GM18499 (cell line): ENCODE data around the gene CTNNA3.

Source experiments
- ATAC-seq: cut with Tn5 transposase; IDR thresholded peaks from one replicate; pipeline ENCODE4 v1.9.1; 2021; ENCODE audit warnings: moderate number of reproducible peaks; ENCODE audit not compliant: insufficient read depth, unreplicated experiment

CTNNA3 gene

DNA sequence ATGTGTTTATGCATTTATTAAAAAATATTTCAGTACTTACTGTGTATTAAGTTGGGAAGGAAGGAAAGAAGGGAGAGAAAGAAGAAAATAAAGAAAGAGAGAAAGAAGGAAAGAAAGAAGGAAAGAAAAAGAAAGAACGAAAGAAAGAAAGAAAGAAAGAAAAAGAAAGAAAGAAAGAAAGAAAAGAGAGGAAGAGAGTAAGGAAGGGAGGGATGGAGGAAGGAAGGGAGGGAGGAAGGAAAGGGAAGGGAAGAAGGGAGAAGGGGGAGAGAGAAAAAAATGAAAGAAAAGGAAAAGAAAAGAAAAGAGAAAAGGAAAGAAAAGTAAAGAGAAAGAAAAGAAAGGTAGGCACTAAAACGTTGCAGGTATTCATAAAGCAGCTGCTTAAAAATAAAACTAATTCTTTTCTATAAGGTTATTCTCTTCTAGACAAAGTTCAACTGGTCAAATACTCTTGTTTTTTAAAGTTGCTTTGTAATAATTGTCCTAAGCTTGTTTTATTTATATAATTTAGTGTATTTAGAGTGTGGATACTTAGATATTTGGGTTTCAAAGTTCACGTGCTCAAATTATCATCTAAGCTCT lies 1473.4 kb downstream of the CTNNA3 start:
- ATAC-seq, result no peak

DNA sequence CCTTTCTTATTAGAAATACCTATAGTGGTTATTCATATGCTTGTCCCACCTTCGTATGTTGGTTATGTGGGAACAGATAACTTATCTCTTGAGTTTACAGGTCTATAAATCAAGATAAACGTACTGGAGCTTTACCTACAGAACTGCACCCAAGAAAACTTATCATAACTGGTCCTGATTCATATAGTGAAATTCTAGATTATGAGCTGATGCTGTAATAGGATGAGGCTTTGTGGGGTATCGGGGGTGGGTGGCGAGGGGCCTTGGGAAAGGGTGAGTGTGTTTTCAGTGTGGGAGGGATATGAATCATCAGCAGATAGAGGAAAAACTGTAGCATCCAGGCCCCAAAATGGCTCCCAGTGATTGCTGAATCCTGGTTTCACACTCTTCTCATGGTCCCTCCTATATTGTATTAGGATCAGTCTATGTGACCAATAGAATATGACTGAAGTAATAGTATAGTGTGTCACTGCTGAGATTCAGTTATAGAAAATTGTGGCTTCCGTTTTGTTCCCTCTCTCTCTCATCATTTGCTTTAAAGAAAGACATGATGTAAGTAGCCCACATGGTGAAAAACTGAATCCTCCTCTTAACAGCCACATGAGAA lies 1476.9 kb downstream of the CTNNA3 start:
- ATAC-seq, result no peak

DNA sequence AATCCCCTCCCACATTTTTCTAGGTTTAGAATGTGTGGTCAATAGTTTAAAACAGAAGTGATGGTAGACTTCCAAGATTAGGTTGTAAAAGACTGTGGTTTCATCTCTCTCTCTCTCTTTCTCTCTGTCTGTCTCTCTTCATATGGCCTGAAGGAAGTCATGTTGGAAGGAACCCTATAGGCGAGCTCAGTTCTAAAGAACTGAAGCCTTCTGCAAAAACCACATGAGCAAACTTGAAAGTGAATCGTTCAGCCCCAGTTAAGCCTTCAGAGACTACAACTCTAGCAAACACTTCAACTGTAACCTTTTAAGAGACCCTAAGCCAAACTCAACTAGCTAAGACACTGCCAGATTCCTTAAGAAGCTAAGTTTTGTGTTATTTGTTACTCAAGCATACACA lies 1477.7 kb downstream of the CTNNA3 start:
- ATAC-seq, result no peak

DNA sequence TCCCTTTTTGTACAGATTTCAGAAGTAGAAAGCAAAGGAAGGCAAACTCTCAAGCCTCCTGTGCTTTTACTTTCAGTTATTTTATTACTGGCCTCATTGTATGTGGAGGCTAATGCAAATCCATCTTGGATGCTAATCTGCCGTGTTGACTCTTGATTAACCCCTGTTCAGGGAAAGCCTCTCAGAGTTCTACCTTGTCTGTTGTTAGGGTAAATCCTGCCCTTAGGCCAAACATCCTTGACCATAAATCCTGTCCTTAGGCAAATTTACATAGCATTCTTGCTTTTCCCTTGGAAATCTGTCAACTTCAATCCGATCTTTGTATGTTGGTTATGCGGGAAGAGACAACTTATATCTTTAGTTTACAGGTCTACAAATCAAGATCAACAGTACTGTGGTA lies 1480.1 kb downstream of the CTNNA3 start:
- ATAC-seq, result no peak

DNA sequence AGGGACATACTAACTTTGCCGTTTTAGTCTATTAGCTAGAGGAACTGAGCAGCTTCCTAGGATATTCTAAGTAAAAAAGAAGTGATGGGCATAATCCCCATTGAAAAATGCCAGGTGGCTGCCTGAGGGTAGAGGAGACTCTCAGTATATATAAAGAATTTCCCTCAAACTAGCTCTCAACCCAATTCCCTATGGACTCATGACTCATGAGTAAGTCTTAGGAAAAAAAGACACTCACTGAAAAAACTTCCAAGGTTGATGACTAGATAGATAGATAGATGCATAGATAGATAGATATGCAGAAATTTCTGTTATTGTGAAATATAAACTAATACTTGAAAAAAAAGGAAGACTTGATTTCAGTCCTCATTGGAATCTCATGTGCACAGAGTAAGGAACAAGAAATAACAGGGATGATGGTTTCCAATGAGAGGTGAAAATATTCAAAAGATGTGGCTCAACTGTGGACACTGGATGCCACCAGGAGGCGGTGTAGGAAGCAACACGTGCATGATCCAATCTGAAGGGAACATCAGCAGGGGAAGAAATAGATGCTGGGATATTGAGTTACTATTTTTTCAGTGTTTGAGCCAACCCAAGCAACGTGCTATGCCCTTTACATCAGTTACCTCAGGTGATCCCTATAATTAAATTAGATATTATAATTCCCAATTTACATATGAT lies 1481.1 kb downstream of the CTNNA3 start:
- no peak for ATAC-seq

DNA sequence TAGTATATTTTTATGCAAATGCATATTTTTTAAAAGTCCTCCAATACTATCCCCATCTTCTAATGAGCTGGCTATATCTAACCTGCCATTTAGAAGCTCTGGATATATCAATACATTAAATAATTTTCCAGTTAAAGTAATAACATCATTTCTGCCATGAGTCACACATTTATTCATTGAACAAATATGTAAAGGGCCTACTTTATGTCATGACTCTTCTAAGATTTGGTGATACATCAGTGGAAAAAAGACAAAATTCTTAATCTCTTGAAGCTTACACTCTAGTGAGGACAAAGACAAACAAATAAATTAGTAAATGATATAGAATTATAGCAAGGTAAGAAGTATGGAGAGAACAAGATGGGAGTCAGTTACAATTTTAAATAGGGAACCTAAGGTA lies 1487.0 kb downstream of the CTNNA3 start:
- ATAC-seq, result no peak

DNA sequence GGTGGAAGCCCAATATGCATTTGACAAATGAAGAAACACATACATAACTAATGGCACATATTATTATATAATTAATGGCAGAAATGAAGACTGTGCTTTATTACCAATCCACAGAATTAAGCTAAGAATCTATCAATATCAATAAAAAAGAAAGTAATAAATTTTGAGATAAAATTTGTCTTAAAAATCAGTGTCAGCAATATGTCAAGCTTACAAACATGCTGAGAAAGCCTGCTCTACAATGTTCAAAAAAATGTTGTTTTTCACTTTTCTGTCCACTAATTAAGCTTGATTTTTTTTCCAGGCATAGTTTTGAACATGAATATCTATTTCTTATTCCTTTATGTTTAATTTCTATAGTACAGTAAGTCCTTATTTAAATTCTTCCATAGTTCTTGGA lies 1491.2 kb downstream of the CTNNA3 start:
- ATAC-seq, result no peak

DNA sequence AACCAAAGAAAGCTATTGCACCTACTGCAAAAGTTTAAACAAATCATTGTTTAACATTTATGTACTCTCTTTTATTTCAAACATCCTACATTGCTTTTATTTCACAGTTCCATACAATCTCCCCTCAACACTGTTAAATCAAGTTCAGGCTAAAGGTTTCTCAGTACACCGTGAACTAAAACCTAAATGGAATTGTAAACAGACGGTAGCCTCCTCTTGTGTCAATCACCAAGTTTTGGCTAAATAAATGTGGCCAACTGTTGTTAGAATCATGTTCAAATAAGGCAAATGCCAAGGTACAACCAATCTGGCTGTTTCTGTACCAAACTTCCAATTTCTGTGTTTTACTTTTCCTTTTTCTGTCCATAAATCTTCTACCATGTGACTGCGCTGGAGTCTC lies 1493.9 kb downstream of the CTNNA3 start:
- no peak for ATAC-seq

DNA sequence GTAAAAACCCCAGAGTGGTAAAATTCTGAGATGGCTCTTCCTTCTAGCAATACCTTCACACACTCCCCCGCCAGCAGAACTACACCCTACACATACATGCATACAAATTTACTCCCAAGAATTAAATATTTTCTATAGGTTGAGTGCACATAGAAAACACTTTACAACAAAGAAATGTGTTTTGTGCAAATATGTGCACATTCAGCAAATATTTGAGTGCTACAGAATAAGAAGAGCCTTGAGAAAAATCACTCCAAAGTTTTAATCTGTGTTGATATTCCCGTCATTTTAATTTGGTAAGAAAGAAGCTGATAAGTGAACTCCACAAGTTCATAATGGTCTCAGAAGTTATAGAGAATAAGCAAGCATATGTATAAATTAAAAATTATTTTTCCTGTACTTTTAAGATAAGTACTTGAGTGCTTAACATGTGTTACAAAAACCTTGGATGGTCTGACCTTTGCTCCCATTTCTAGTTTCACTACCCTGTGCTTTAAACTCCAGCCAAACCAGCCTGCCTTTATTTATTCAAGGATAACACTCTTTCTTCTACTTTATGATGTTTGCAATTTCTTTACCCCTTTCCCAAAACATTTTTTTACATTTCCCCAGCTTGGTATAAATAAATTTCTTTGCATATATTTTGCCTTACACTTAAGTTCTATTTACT lies 1503.7 kb downstream of the CTNNA3 start:
- ATAC-seq, result no peak

DNA sequence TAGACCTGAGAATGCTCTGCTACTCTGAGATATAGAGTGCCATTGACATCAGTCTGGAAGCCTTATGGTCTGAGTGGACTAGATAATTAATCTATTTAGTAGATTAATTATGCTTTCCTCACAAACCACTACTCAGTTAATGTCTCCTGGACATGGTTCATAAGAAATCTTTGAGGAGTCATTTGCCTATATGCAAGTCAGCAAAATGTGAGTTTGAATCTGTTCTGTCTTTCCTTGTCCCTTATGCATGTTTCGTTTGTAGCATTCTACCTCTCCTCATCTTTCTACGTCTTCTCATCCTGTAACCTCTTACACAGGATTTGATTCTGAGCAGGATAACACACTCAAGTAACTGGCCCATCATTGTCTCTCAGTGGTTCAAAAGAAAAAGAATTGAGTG lies 1505.6 kb downstream of the CTNNA3 start:
- ATAC-seq, result no peak

DNA sequence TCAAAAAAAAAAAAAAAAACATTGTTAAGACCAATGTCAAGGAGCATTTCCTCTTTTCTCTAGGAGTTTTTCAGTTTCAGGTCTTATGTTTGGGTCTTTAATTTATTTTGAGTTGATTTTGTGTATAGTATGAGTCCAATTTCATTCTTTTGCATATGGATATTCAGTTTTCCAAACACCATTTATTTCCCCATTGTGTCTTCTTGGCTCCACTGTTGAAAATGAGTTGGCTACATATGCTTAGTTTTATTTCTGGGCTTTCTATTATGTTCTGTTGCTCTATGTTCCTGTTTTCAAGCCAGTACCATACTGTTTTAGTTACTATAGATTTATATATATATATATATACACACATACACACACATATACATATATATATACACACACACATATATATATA lies 1506.7 kb downstream of the CTNNA3 start:
- ATAC-seq, result no peak

DNA sequence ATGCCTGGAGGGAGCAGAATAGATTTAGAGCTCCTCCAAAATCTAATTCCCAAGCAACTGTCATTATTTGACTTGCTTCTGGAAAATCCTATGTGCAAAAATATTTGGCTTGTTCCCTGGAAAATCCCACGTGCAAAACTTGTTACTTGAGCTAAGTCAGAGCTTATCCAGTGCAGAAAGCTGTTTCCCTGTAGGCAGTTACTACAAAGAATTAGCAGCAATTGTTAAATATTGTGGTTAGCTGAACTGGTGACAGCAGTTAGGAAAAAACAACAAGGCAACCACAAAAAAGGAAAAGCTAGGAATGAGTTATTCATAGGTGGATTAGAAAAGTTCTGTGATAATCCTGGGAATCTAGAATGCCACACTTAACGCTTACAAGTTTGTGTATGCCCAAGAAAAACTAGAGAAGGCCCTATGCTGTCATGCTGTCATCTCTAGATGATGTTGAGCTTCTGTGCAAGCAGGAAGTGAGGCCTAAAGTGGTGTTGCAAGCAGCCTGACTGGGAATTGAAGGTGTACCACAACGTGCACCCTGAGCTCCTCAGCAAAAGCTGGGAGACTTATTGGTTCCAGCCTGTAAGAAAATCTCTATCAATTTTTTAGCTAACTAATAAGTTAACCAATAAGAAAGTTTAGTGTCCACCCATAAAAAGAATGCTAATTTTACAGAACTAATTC lies 1508.8 kb downstream of the CTNNA3 start:
- ATAC-seq, result no peak

DNA sequence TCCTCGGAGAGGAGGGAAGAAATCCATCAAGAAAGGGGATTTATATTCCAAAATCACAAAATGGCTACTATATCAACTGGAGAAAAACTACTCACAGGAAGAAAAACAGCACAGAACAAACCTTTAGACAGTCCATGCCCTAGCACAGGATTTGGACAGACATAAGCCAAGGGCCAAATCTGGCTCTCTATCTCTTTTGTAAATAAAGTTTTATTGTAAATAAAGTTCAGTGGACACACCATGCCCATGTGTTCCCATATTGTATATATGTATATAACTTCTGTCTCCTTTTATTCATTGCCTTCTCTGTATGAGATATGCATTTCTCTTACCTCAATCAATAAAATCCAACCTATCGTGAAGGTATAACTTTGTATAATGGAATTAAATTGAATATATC lies 1513.0 kb downstream of the CTNNA3 start:
- no peak for ATAC-seq

DNA sequence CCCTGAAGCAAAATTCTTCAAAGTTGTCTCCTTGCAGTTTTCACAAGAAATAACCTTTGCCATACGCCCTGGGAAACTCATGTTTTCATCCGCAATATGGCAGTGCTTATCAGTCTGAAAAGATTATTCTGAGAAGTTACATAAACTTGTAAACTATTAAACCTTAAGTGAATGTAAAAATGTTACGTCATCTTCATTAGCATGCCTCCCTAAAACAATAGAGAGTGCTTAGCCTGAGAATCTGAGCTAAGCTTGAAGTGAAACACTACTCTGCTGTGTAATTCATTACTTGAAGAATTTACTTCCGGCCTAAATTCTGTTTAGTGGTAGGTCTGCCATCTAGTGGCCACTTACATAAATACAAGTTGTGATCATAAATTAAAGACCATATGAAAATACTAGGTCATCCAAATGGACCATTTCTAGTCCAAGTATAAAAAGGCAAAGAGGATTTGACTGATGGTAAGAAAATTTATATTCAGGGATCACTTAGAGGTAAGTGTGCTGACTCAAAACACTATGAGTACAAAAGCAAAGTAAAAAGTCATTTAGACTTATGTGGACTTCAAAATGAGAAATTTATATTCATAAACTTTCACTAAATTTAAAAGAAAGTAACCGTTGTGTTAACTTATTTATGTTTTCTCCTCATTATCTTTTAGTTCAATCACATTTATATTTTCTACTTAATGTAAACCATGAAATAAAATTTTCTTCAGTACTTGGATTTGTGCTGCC lies 1515.2 kb downstream of the CTNNA3 start:
- no peak for ATAC-seq

DNA sequence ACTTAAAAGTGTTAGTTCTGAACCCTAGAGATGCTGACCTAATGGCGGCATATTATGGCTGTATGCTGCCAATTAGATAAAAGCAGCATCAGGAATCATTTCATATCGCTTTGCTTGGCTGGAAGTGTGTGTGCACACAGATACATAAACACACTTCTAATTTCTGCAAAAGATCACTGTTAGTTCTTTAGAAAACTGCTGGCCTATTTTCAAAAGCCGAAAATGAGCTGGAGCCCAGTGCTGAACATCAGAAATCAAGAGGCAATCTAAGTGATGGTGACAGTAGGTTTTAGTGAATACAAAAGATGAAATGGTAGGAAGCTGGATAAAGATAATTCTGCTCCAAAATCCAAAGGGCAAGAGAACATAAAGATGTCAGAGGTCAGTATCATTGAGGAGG lies 1516.0 kb downstream of the CTNNA3 start:
- ATAC-seq, result no peak

DNA sequence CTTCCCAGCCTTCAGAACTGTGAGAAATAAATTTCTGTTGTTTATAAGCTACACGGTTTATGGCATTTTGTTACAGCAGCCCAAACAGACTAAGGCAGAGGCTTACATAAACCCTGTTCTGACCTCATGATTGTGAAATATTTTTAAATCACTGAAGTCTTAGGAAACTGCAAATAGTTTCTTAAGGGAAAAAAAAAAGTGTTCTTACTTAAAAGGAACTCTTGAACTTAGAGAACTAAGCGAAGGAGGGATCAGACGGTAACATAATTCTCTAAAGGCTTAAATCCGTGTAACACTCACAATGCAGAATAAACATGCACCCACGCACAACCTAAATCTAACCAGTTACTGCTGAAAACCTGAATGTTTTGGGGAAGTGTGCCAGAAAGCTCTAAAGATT lies 1519.2 kb downstream of the CTNNA3 start:
- no peak for ATAC-seq

DNA sequence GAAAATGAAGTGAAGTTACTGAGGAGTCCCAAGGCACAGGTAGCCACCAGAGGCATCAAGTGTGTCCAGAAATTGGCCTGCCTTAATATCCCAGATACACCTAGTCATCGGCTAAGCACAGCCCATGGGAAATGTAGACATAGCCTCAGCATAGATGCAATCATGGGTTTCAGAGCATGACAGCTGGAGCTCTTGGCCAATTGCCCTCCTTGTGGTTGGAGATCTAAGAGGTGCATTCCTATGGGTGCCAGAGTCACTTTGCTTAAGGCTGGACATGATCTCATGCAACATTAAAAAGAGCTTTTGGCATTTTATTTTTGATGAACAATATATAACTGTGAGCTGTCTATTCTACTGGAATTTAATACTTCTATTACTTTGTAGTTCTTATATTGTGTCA lies 1528.2 kb downstream of the CTNNA3 start:
- no peak for ATAC-seq

DNA sequence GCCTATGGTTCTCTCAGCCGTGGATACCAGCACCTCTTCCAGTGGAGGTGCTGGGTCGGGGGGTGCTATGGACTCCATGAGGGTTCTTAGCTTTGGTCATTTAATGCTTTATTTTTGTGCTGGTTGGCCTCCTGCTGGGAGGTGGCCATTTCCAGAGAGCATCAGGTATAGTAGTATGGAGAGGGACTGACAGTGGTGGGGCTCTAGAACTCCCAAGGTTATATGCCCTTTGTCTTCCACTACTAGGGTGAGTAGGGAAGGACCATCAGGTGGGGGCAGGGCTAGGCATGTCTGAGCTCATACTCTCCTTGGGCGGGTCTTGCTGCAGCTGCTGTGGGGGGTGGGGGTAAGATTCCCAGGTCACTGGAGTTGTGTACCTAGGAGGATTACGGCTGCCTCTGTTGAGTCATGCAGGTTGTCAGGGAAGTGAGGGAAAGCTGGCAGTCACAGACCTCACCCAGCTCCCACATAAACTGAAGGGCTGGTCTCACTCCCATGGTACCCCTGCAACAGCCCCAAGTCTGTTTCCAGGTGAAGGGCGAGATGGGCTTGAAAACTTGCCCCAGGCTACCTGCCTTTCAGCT lies 1533.3 kb downstream of the CTNNA3 start:
- ATAC-seq, result no peak

DNA sequence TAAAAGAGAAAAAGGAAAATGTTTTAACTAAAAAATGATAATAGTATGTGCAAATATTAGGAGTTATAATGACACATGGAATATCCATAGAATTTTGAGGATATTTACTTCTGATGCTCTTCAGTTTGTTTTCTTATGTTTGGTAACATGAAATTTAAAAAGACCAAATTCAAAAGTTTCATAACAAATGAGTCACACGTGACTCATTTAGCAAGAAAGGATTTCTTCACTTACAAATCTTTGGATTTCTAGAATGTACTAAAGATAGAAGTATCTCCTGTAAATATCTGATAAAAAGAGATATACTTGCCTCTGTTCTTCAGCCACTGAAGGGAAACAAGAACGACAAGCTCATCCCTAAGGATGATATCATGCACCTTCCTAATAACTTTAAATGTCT lies 1544.6 kb downstream of the CTNNA3 start:
- ATAC-seq, result no peak

DNA sequence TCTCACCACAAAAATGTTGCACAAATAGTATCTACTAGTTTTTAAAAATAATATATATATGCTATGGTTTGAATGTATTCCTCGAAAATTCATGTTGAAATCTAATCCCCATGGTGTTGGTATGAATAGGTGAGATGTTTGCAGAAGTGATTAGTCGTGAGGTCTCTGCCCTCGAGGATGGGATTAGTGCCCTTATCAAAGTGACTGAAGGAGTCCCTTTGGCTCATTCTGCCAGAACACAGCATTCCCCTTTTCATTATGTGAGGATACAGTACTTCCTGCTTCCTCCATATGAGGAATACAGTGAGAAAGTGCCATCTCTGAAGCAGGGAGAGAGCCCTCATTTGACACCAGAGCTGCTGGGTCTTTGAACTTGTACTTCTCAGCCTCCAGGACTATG lies 1547.7 kb downstream of the CTNNA3 start:
- no peak for ATAC-seq
